GM18858 (cell line): Measurements from ENCODE around the gene TBXA2R.

Source experiments
- ATAC-seq: cut with Tn5 transposase; IDR thresholded peaks from one replicate; pipeline ENCODE4 v1.9.1; 2021; ENCODE audit not compliant: unreplicated experiment

TBXA2R gene

GRCh38 chr19:3620817-3621547 lies 14.3 kb upstream of the TBXA2R start:
- no peak for ATAC-seq

DNA sequence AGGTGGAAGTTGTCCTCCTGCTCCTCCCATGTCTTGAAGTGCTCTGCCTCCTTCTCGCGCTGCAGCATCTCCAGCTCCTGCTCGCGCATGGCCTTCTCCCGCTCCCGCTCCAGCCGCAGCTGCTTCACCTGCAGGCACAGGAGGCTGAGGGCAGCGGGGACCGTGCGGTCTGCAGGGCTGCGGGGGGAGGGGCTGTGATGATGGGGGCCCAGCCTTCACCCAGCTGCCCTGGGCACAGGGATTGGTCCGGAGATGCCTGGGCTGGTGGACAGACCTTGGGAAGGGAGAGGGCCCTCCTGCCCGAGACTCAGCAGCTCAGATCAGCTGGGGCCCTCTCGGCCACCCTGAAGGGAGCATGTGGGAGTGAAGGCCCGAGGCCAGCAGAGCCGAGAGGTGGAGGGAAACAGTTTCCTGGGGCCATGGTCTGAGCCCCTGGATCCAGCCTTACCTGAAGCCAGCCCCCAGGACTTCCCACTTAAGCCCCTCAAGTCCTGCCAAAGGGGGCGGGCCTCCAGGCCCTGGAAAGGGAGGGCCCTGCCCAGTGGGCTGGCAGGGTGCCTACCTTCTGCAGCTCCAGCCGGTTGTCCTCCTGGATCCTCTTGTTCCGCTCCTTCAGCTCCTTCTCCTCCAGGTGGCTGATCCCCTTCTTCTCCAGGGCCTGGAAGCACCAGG lies 13.6 kb upstream of the TBXA2R start:
- no peak for ATAC-seq

- no peak for ATAC-seq
These were observed 12.9 kb upstream of the TBXA2R start for GRCh38 chr19:3619631-3620012.

- ATAC-seq: no peak
These were observed 12.3 kb upstream of the TBXA2R start for GRCh38 chr19:3618811-3619630.

GRCh38 chr19:3618144-3618810 lies 11.6 kb upstream of the TBXA2R start:
- ATAC-seq: no peak

DNA sequence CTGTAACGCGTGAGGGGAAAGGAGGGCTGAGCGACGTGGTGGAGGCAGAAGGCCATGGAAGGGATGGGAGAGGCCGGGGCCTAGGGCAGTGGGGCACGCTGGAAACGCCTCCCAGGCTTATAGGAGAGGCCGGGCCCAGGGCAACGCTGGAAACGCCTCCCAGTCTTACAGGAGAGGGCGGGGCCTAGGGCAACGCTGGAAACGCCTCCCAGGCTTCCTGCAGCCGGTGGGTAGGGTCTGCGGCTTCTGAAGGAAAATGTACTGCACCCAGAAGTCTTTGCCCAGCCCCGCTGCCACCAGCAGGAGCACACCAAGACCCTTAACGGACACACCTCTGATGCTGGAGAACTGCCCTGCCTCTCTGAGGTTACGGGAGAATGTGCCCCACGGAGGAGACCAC lies 10.8 kb upstream of the TBXA2R start:
- no peak for ATAC-seq

- no peak for ATAC-seq
These were observed 9.0 kb upstream of the TBXA2R start for GRCh38 chr19:3615524-3616135.

DNA sequence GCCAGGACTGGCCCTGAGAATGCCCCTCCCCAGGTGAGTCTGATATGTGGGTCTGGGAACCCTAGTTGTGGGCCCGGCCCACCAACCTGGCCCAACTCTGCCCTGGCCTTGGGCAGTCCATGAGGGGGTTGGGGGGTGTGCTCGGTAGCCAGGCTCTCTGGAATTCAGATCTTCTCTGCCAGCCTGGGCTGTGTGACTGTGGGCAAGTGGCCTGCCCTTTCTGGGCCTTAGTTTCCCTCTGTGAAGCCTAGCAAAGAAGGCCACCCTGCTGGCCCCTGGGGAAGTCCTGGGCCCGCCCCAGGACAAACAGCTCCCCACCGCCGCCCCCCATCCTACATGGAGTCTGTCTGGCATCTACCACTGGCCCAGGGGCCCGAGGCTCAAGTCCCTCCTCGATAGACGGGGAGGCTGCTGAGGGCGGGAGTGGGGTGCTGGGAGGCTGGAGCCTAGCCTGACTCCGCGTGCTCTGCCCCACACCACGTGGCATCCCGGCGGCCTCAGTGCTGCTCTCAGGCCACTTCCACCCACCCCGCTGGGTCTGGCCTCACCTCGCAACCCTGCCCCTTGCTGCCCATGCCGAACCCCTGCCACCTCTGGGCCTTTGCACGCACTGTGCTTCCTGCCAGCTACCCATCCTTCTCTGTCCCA lies 8.3 kb upstream of the TBXA2R start:
- ATAC-seq: no peak

GRCh38 chr19:3613818-3614661 lies 7.4 kb upstream of the TBXA2R start:
- no peak for ATAC-seq

DNA sequence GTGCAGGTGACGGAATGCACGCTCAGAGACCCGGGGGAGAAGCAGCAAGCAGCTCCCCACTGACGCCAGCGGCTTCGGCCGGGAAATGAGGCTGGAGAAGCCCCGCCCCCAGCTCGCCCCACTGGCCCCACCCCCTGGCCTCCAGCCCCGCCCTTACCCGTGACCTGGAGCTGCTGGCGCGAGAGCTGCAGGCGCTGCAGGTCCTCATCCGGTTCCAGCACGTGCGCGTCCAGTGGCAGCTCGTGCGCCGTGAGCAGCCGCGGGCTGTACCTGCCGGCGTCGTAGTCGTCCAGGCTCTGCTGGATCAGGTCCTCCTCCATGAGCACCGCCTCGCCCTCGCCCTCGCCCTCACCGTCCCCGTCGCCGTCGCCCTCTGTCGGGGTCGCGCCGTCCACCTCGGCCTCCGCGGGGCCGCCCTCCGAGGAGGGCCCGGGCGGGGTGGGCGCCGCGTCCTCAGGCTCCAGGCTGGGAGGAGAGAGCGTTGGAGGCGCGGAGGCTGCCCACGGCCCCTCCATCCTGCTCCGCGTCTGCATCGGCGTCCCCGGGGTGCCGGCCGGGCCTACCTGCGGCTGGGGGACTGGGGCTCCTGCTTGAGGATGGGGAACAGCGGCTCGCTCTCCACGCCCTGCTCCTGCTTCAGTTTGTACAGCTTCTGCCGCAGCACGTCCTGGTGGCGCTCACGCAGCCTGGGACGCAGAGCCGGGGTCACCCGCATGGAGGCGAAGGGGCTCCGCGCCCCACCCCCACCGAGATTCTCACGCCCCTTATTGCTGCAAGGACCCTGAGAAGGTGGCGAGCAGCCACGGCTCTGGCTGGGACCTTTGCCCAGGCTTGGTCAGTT lies 6.4 kb upstream of the TBXA2R start:
- ATAC-seq: no peak

GRCh38 chr19:3612330-3612729 lies 5.7 kb upstream of the TBXA2R start:
- no peak for ATAC-seq

GRCh38 chr19:3611841-3612240 lies 5.2 kb upstream of the TBXA2R start:
- no peak for ATAC-seq

DNA sequence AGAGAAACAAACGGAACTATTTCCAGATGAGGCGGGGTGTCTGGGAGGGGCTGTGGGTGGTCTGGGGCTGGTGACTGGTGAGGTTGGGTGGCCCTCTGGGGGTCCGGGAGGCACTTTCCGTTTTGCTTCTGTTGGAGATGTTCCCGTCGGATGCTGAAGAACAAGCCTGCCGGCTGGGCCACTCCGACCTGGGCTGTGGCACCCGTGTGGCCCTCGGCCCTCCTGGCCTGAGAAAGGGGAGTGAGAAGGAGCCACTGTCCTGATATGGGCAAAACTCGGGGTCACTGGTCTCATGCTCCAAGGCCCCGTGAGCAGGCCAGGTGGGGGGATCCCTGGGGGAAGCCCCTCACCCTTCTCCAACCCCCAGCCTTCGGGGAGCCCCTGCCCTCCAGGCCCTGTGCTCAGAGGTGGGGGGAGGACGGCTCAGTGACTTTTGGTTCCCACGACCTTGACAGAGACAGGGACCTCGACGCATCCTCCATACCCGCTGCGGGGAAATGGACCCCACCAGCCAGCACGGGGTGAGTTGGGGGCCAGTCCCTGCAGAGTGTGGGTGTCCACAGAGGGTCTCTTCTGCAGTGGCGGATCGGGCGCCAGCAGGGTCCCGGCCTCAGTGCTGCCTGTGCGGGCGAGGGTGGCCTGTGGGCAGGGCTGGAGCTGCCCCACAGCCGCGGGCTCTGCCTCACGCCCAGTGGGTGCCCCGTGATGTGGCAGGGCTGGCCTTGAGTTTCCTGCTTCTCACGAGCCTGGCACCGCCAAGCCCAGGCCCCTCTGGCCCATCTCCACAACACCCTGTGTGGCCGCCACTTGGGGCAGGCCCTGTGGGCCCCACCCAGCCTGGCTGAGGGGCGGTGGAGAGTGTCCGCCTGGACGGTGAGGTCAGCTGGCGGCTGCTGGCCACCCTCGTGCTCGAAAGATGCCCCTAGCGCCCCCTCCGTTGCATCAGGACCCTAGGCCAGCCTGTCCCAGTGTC lies 4.4 kb upstream of the TBXA2R start:
- ATAC-seq: no peak

GRCh38 chr19:3609779-3610719 lies 3.4 kb upstream of the TBXA2R start:
- ATAC-seq: no peak

- ATAC-seq: no peak
These were observed 2.2 kb upstream of the TBXA2R start for GRCh38 chr19:3608750-3609322.

GRCh38 chr19:3608079-3608641 lies 1.5 kb upstream of the TBXA2R start:
- no peak for ATAC-seq
